Epithelial cell of proximal tubule (primary cell): ENCODE results near the gene MAP3K13. TPM values are rescaled to one million over a fixed set of nuclear protein-coding genes. Genes with fewer than 3 reads are reported as not detected.
A peak's percentile ranks its signal among the peaks of the same experiment; 100 is the strongest.

Experiments used
- DNase-seq: peaks from one replicate; pipeline ENCODE4 v3.0.0-alpha.2; 2011; ENCODE audit warnings: low read depth
- H3K4me3 ChIP-seq: 2 replicates; pipeline ENCODE4 v1.5.1; 2011; ENCODE audit warnings: low read depth, mild to moderate bottlenecking, low read length
- CTCF ChIP-seq: conservative IDR thresholded peaks from 2 replicates; pipeline ENCODE4 v1.5.1; 2012; ENCODE audit warnings: low read depth, mild to moderate bottlenecking, low read length
- total RNA-seq: library from RNA; depleted of rRNA; stranded (reverse); fragments of >200 nt; gene quantifications from 2 replicates; pipeline ENCODE4 v1.2.3, GENCODE V29; 2015

The MAP3K13 gene
- total RNA-seq, 1 donor from 2014 or later: 14.5 TPM

DNA sequence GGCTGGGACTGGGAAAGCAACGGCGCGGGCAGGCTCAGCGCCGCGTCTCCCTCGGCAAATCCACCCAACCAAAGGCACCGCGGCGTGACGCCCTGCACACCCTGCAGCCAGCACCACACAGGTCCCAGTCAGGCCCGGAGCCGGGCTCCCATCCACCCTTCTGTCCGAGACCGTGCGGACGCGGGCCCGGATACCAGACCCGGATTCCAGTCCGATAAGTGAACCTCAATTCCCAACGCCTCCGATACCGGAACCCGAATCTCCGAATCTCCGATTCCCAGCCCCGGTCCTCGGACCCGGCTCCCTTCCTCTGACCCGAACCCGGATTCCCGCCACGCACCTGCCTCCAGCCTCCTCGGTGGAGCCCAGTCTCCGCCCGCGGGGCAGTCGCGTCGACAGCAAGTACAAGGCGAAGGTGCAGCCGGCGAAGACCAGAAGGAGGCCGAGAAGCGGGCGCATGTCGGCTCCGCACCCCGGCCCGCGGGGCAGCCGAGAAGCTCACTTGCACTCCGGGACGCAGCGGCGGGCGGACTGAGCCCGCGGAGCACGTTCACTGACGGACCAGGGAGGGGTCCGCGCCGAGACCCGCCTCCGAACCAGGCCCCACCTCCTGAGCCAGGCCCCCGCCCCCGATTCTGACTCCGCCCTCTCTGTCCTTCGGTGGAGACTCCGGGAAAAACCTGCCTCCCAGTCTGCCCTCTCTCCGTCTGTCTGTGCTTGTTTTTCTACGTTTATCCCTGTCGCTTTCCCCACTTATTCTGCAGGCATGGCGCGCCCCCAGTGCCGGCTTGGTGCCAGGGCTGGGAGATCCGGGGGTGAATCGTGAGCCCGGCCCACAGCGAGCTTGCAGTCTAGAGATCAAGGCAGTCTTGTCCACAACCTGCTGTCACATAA, 135.8 kb downstream of the MAP3K13 start, which contains the start of gene TMEM41A:
TSS of gene TMEM41A (minus strand) at position 533 of the 894 bp plus-strand sequence. CDS start at position 459, 74 bp downstream.
- no peak for TF ChIP-seq CTCF
- DNase-seq: no peak
- peak within 1 kb of the TSS; percentile 70 for H3K4me3 ChIP-seq

- no peak for DNase-seq
- H3K4me3 ChIP-seq: no peak overlapping the region
- TF ChIP-seq CTCF: no peak
Observed at GRCh38 chr3:185502987-185503386, 140.1 kb downstream of the MAP3K13 start.

GRCh38 chr3:185503521-185503920, 140.6 kb downstream of the MAP3K13 start:
- no peak for TF ChIP-seq CTCF
- DNase-seq: no peak
- H3K4me3 ChIP-seq: no peak overlapping the region

DNA sequence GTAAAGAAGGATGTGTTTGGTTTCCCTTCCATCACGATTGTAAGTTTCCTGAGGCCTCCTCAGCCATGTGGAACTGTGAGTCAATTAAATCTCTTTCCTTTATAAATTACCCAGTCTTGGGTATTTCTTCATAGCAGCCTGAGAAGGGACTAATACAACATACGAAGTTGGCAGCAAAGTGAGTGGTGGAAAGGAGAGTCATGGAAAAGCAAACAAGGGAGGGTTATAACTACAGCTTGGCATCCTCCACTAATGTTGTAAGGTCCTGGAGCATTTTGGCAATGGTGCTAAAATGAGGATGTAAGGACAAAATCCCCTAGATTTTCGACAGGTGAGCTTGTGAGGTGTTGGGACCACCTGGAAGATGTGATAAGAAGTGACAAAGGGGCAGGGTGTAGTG, 141.7 kb downstream of the MAP3K13 start:
- H3K4me3 ChIP-seq: no peak overlapping the region
- no peak for DNase-seq
- TF ChIP-seq CTCF: no peak

DNA sequence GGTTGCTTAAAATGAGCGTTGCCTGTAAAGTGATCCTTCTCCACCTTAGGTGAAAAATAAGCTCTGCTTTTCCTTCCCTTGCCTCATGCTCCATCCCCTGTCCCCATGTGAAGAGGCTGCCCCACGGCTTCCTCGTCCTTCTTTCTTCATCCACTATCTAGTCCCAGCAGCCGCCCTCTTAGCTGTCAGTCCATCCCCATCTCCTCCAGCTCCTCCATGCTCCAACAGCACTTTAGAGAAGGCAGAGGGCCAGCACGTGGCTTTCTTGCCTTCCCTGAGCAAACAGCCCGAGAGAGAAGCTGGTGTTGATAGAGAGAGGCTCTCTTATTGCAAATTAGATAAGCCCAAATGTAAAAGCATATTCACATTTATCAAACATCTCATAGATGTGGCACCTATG, 144.9 kb downstream of the MAP3K13 start:
- TF ChIP-seq CTCF: no peak
- no peak for DNase-seq
- H3K4me3 ChIP-seq: no peak overlapping the region

DNA sequence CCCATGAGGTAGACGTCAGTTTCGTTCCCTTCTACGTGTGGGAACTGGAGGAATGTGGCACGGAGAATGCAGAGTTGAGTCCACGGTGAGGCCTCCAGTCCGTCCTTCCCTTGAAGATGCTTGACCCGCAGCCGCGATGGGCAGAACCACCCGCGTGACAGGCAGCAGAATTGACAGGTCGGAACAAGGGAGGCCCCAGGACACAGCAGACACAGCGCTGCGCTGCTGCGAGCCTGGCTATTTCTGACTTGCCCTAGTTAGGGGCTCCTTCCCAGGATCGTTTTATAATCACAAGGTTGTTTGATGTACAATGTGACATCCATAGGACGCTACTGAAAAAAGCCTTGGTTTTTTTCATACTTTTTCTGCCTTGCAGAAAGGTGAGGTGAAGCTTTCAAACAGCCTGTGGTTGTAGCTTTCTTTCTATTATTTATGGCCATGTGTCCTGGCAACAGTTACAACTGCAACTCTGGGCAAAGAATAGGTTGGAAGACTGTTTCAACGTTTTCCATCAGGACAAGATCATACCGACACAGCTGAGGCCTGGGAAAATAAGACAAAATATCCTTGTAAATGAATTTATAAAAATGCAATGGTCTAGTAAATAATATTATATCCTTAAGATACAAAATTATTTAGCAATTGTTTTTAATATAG, 145.5 kb downstream of the MAP3K13 start:
- H3K4me3 ChIP-seq: no peak overlapping the region
- TF ChIP-seq CTCF: no peak
- DNase-seq: no peak

GRCh38 chr3:185511711-185512110, 148.8 kb downstream of the MAP3K13 start:
- H3K4me3 ChIP-seq: no peak overlapping the region
- no peak for DNase-seq
- no peak for TF ChIP-seq CTCF
